Measurements from ENCODE around the gene KRTAP9-3. TPM values are rescaled to one million over a fixed set of nuclear protein-coding genes. Genes with fewer than 3 reads are reported as not detected.

The KRTAP9-3 gene
- total RNA-seq, 2 donors from 2014 or later: not detected

DNA sequence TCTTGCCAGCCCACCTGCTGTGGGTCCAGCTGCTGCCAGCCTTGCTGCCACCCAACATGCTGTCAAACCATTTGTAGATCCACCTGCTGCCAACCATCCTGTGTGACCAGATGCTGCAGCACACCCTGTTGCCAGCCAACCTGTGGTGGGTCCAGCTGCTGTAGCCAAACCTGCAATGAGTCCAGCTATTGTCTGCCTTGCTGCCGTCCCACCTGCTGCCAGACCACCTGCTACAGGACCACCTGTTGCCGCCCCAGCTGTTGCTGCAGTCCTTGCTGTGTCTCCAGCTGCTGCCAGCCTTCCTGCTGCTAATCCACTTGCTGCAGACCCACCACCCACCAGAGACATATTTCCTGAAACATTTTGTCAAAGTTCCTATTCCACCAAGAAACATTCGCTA is 41.9 kb upstream of the KRTAP9-3 start:
- no peak overlapping the region for H3K27ac ChIP-seq
- TF ChIP-seq POLR2A (IDR thresholded peaks at IDR 0.05) (no peak), POLR2AphosphoS5 (IDR thresholded peaks at IDR 0.05) (no peak)
- TF ChIP-seq, protein P1, sequence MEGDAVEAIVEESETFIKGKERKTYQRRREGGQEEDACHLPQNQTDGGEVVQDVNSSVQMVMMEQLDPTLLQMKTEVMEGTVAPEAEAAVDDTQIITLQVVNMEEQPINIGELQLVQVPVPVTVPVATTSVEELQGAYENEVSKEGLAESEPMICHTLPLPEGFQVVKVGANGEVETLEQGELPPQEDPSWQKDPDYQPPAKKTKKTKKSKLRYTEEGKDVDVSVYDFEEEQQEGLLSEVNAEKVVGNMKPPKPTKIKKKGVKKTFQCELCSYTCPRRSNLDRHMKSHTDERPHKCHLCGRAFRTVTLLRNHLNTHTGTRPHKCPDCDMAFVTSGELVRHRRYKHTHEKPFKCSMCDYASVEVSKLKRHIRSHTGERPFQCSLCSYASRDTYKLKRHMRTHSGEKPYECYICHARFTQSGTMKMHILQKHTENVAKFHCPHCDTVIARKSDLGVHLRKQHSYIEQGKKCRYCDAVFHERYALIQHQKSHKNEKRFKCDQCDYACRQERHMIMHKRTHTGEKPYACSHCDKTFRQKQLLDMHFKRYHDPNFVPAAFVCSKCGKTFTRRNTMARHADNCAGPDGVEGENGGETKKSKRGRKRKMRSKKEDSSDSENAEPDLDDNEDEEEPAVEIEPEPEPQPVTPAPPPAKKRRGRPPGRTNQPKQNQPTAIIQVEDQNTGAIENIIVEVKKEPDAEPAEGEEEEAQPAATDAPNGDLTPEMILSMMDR (IDR thresholded peaks at IDR 0.05): no peak
- 92% methylated on average over 3 of the region's 3 CpGs for WGBS
- no peaks in the 10 kb centered on the region for H3K9me3 ChIP-seq
- H3K27me3 ChIP-seq (replicated peaks; ENCODE audit: insufficient read depth): no peaks in the 10 kb centered on the region
- H3K4me1 ChIP-seq (replicated peaks): no peaks in the 10 kb centered on the region
- H3K4me3 ChIP-seq: no peak overlapping the region
- intact Hi-C loops (cut with DNase I): no loop called here
- no peak for DNase-seq (ENCODE audit: low spot score)
- H3K36me3 ChIP-seq: no peaks in the 10 kb centered on the region

DNA sequence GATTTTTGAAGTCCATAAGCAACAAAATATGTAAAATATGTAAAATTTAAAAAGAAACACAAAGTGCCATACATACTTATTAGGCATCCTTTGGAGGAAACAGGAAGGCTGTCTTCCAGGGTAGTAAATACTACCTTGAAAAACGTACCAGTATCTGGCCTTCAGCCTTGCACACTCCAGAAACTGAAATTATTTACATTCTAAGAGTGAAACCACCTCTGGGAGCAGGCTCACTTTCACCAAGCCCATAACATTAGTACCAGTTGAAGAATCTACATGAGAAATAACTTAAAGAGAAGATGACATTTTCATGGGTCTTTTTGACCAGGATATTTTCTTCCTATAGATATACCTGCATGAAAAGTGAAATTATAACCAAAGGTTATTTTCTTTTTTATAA is 36.2 kb upstream of the KRTAP9-3 start:
- H3K27ac ChIP-seq: no peak overlapping the region
- H3K4me3 ChIP-seq: no peak overlapping the region
- intact Hi-C loops (cut with DNase I): no loop called here
- no peaks in the 10 kb centered on the region for H3K4me1 ChIP-seq (replicated peaks)
- H3K27me3 ChIP-seq (replicated peaks; ENCODE audit: insufficient read depth): no peaks in the 10 kb centered on the region
- 51% methylated on average over 1 of the region's 1 CpG for WGBS
- H3K9me3 ChIP-seq: no peaks in the 10 kb centered on the region
- DNase-seq (ENCODE audit: low spot score): no peak
- no peaks in the 10 kb centered on the region for H3K36me3 ChIP-seq
- no peak for TF ChIP-seq POLR2AphosphoS5 (IDR thresholded peaks at IDR 0.05)
- TF ChIP-seq POLR2A (IDR thresholded peaks at IDR 0.05): no peak
- TF ChIP-seq, protein P1 (IDR thresholded peaks at IDR 0.05): no peak

DNA sequence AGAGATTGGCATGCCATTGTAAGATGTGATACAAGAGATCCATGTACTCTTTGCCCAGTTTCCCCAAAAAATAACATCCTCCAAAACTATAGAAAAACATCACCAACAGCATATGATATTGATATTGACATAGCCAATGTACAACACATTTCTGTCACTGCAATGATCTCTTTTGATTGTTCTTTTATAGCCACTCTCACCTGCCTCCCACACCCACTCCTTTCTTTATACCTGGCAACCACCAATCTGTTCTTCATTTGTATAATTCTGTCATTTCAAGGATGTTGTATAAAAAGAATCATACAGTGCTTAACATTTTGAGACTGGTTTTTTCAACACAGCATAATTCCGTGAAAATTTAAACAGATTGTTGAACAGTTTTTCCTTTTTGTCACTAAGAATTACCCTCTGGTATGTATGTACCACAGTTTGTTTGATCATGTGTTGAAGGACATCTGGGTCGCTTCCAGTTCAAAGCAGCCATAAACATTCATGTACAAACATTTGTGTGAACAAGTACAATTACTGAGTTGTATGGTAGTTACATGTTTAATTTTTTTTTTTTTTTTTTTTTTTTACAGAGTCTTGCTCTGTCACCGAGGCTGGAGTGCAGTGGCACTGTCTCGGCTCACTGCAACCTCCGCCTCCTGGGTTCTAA is 32.7 kb upstream of the KRTAP9-3 start:
- intact Hi-C loops (cut with DNase I): no loop called here
- 56% methylated on average over 4 of the region's 5 CpGs for WGBS
- no peak overlapping the region for H3K4me3 ChIP-seq
- DNase-seq (ENCODE audit: low spot score): no peak
- H3K4me1 ChIP-seq (replicated peaks): no peaks in the 10 kb centered on the region
- H3K36me3 ChIP-seq: no peaks in the 10 kb centered on the region
- H3K27ac ChIP-seq: no peak overlapping the region
- no peaks in the 10 kb centered on the region for H3K27me3 ChIP-seq (replicated peaks; ENCODE audit: insufficient read depth)
- no peaks in the 10 kb centered on the region for H3K9me3 ChIP-seq
- no peak for TF ChIP-seq POLR2AphosphoS5 (IDR thresholded peaks at IDR 0.05)
- no peak for TF ChIP-seq POLR2A (IDR thresholded peaks at IDR 0.05)
- TF ChIP-seq, protein P1 (IDR thresholded peaks at IDR 0.05): no peak

DNA sequence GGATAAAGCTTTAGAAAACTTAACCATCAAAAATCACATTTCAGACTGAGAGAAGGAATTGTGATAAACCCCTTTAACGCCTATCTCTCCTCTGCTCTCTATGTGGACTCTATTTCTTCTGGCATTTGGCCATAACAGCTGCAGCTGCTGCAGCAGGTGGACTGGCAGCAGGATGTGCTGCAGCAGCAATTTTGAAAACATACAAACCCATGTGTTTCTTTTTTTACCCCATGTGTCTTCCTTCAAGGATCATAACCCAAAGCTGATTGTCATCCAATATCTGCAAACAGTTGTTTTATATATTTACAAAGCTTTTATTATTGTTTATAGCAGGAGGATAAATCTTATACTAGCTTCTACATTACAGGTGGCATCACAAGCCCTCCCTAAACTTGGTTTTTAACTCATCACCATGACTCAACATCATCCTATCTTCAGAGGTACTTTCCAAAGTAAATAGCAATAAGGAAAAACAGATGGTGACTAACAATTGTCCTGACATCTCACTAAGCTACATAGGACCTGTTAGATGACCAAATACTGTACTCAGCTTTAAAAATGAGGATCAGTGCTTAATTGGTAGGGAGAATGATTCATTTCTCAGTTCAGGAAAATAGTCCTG is 20.3 kb upstream of the KRTAP9-3 start:
- H3K27me3 ChIP-seq (replicated peaks; ENCODE audit: insufficient read depth): no peaks in the 10 kb centered on the region
- H3K4me1 ChIP-seq (replicated peaks): no peaks in the 10 kb centered on the region
- TF ChIP-seq POLR2A (IDR thresholded peaks at IDR 0.05): no peak
- TF ChIP-seq, protein P1 (IDR thresholded peaks at IDR 0.05): no peak
- peak; percentile 72 for TF ChIP-seq POLR2AphosphoS5 (IDR thresholded peaks at IDR 0.05)
- H3K9me3 ChIP-seq: no peaks in the 10 kb centered on the region
- DNase-seq (ENCODE audit: low spot score): no peak
- no peak overlapping the region for H3K27ac ChIP-seq
- no peak overlapping the region for H3K4me3 ChIP-seq
- intact Hi-C loops (cut with DNase I): no loop called here
- WGBS: 37% methylated on average over 1 of the region's 1 CpG
- no peaks in the 10 kb centered on the region for H3K36me3 ChIP-seq
